Central memory CD8-positive, alpha-beta T cell (primary cell): ENCODE results near the gene PRMT2.
"Not testable (repeated sequence)": the region's sequence is repeated elsewhere in the genome, so short reads cannot be mapped to it uniquely, and the experiment has no call there.

Experiments
- ATAC-seq: fragments of 150-1000 bp; cut with Tn5 transposase; replicated peaks from 2 replicates; pipeline ENCODE4 v1.10.0; 2022; ENCODE audit warnings: mild to moderate bottlenecking, moderate FRiP score, moderate number of reproducible peaks; ENCODE audit not compliant: poor library complexity, severe bottlenecking; ENCODE audit errors: extremely low read depth
- DNase-seq, 2 donors: peaks; one replicate each; pipeline ENCODE4 v3.0.0; 2021; ENCODE audit warnings: low spot score in 2 of 2
- H3K27ac Mint-ChIP-seq: one replicate; pipeline ENCODE4 v1.8.0; 2022; ENCODE audit warnings: low read depth, mild to moderate bottlenecking, moderate library complexity, mixed read lengths
- H3K27me3 Mint-ChIP-seq: one replicate; pipeline ENCODE4 v1.8.0; 2022; ENCODE audit warnings: mixed read lengths
- H3K36me3 Mint-ChIP-seq: one replicate; pipeline ENCODE4 v1.8.0; 2022; ENCODE audit warnings: mild to moderate bottlenecking, moderate library complexity, mixed read lengths; ENCODE audit not compliant: insufficient read depth
- H3K4me1 Mint-ChIP-seq: one replicate; pipeline ENCODE4 v1.8.0; 2022; ENCODE audit warnings: mixed read lengths
- H3K4me3 Mint-ChIP-seq: one replicate; pipeline ENCODE4 v1.8.0; 2022; ENCODE audit warnings: mild to moderate bottlenecking, moderate library complexity, mixed read lengths
- H3K9me3 Mint-ChIP-seq: one replicate; pipeline ENCODE4 v1.8.0; 2022; ENCODE audit warnings: mixed read lengths

Gene PRMT2

DNA sequence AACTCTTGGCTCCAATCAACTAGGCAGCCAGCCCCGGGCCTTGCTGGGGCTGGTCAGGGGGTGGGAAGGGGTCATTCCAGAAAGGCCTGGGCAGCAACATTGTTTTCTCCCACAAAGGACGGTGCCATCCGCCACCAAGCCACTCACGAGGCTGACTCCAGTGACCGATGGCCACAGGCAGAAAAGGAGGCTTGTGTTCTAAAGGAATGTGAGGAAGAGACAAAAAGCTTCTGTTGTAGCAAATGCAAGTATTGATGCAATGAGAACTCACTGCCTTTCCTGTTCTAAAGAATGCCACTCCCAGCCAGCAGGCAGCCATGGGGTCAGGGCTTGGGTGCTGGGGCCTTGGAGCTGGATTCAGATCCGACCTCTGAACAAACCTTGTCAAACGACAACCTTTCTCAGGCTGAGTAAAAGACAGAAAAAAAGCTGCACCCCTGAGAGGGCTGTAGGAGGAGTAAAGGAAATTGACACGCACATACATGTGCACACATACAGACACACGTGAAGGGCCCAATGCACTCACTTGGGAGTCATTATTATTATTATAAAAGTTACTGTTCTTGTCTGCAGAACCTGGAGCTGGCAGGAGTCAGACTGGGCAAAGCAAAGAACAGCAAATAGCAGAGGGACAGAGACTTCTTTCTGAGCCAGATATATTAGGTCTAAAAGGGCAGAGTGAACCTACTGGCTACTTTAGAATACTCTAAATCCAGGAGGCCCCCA, 13.9 kb upstream of the PRMT2 start:
- ATAC-seq (peak; percentile 46), DNase-seq (no peak)
- Mint-ChIP-seq H3K36me3 (no peaks in the 10 kb centered on the region), H3K27ac (peak overlapping the region; percentile 95), H3K9me3 (no peaks in the 10 kb centered on the region), H3K4me1 (peaks cover 48% of the 10 kb centered on the region), H3K4me3 (peak overlapping the region; percentile 59), H3K27me3 (no peaks in the 10 kb centered on the region)

DNA sequence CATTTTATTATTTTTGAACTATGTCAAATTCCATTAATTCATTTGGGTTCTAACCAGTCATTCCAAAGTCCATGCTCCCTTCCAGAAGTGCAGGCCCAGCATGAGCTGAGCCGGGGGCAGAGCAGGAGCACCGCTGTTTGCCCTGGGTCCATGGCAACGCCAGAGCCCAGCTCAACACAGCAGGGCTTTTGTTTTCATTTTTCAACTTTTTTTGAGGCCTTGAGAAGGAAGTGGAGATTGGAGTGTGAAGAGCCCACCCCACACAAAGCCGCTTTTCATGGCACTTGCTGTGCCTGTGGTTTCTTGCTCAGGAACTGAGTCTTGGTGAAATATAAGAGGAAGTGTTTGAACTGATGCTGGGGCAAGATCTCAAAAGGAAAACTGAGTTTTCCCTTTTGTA, 13.2 kb upstream of the PRMT2 start:
- DNase-seq: peak in 1 of 2 donors; percentile 60
- H3K27ac Mint-ChIP-seq: peak overlapping the region; percentile 95
- peak overlapping the region; percentile 59 for H3K4me3 Mint-ChIP-seq
- H3K36me3 Mint-ChIP-seq: no peaks in the 10 kb centered on the region
- peaks cover 49% of the 10 kb centered on the region for H3K4me1 Mint-ChIP-seq
- no peaks in the 10 kb centered on the region for H3K27me3 Mint-ChIP-seq
- peak; percentile 92 for ATAC-seq
- H3K9me3 Mint-ChIP-seq: no peaks in the 10 kb centered on the region

DNA sequence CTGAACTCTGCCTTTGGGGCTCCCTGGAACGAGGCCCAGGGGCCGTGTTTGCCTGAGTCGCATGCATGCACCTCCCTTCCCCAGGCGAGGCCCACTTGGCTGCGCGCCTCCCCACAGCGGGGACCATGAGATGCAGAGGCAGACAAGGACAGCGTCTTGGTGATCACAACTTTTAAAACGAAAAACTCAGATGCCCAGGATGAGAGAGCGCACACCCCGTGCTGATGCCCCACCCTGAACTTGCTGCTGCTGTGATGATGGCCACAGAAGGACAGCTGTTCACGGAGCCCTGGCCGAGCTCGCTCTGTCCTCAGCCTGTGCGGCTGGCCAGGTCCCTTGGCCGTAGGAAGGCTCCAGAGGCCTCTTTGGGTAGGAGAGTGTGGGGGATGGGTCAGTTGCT, 11.4 kb upstream of the PRMT2 start:
- no peak for DNase-seq
- Mint-ChIP-seq H3K4me1 (peaks cover 49% of the 10 kb centered on the region), H3K9me3 (no peaks in the 10 kb centered on the region), H3K27me3 (no peaks in the 10 kb centered on the region), H3K27ac (no peak overlapping the region), H3K4me3 (no peak overlapping the region), H3K36me3 (no peaks in the 10 kb centered on the region)
- no peak for ATAC-seq

DNA sequence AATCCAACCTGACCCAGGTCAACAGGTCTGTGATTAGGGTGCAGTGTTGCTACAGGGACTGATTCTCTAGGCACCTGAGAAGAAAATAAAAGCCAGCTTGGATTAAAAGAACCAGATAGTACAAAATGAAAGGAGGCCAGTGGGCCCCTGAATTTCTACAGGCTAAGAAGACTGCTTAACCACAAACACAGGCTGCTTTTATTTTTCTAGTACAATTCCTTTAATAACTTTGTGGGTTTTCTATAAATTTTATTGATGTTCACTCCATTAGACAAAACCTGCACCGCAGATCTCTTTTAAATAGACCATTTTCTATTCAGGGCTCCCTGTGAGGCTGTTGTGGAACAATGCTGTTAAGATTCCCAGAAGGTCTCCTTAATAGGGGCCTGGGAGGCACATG, 9.7 kb upstream of the PRMT2 start:
- Mint-ChIP-seq H3K4me1 (peaks cover 35% of the 10 kb centered on the region), H3K36me3 (peaks cover 2% of the 10 kb centered on the region), H3K9me3 (no peaks in the 10 kb centered on the region), H3K27ac (no peak overlapping the region), H3K27me3 (peaks cover 7% of the 10 kb centered on the region), H3K4me3 (no peak overlapping the region)
- ATAC-seq (no peak), DNase-seq (no peak)

DNA sequence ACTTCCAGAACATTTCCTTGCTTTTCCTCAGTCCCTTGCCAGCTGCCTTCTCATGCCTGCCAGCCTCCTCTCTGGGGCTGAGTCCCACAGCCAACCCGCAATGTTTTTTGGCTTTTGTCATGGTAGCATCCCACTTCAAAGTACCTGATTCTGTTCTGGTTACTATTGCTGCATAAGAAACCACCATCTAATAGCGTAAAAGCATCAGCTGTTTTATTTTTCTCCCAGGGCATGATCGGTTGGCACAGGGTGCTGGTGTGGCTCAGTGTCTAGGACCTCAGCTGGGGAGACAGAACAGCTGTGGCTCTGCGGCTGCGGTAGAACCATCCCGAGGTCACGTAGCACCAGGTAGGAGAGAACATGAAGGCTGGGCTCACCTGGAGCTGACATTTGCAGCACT, 8.9 kb upstream of the PRMT2 start:
- H3K27ac Mint-ChIP-seq: peak overlapping the region; percentile 42
- H3K36me3 Mint-ChIP-seq: peaks cover 2% of the 10 kb centered on the region
- H3K9me3 Mint-ChIP-seq: no peaks in the 10 kb centered on the region
- DNase-seq: no peak
- H3K27me3 Mint-ChIP-seq: peaks cover 12% of the 10 kb centered on the region
- ATAC-seq: peak; percentile 31
- H3K4me3 Mint-ChIP-seq: peak overlapping the region; percentile 1
- peaks cover 28% of the 10 kb centered on the region for H3K4me1 Mint-ChIP-seq

DNA sequence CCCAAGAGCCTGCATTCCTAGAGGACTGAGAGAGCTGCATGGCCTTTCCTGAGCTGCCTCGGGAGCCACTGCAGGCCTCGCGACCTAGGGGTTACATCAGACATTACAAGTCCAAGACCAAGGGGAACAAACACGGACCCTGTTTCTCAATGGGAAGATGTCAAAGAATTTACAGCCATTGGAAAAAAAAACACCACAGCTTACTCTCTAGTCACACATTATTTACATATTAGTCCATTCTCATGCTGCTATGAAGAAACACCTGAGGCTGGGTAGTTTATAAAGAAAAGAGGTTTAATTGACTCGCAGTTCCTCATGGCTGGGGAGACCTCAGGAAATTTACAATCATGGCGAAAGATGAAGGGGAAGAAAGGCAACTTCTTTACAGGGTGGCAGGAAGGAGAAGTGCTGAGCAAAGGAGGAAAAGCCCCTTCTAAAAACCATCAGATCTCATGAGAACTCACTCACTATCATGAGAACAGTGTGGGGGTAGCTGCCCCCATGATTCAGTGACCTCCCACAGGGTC, 8.4 kb upstream of the PRMT2 start:
- ATAC-seq (no peak), DNase-seq (no peak)
- Mint-ChIP-seq H3K27ac (peak overlapping the region; percentile 42), H3K36me3 (peaks cover 2% of the 10 kb centered on the region), H3K4me3 (peak overlapping the region; percentile 1), H3K4me1 (peaks cover 23% of the 10 kb centered on the region), H3K9me3 (no peaks in the 10 kb centered on the region), H3K27me3 (peaks cover 12% of the 10 kb centered on the region)

DNA sequence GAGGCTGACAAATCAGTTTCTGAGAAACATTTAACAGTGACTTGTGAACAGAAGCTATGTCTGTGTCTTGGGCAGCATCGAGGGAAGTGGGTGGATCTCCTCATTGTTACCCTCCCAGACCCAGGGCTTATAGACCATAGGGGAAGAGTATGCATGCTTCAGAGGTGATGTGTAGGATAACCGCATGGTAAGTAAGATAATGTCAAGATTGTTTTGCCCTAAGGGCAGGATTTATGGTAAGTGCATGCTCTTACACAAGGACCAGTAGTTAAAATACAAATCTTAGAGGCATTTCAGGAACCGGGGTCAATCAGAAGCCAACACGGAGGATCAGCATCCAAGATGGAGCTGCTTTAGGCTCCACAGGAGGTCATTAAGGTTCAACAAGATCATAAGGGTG, 7.7 kb upstream of the PRMT2 start:
- Mint-ChIP-seq H3K36me3 (peaks cover 2% of the 10 kb centered on the region), H3K27ac (no peak overlapping the region), H3K27me3 (peaks cover 12% of the 10 kb centered on the region), H3K4me3 (no peak overlapping the region), H3K4me1 (peaks cover 16% of the 10 kb centered on the region), H3K9me3 (no peaks in the 10 kb centered on the region)
- DNase-seq (no peak), ATAC-seq (no peak)

DNA sequence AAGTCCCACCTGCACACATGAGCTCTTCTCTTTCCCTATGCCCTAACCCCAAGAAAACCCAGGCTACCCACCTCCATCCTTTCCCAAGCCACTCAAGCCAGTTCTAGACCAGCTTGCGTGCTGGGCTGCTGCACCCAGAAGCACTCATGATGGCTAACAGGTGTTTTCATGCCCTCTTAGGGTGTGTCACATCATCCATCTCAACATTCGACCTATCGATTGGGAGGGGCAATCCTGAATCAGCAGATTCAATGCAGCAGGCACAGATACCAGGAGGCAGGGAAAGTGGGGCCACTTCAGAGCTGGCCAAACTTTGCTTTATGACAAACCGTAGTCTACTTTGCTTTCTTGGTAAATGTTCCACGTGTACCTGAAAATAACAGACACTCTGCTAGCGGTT, 6.6 kb upstream of the PRMT2 start:
- Mint-ChIP-seq H3K27me3 (peaks cover 12% of the 10 kb centered on the region), H3K27ac (no peak overlapping the region), H3K36me3 (peaks cover 2% of the 10 kb centered on the region), H3K4me1 (peaks cover 11% of the 10 kb centered on the region), H3K9me3 (no peaks in the 10 kb centered on the region), H3K4me3 (no peak overlapping the region)
- DNase-seq (no peak), ATAC-seq (no peak)

DNA sequence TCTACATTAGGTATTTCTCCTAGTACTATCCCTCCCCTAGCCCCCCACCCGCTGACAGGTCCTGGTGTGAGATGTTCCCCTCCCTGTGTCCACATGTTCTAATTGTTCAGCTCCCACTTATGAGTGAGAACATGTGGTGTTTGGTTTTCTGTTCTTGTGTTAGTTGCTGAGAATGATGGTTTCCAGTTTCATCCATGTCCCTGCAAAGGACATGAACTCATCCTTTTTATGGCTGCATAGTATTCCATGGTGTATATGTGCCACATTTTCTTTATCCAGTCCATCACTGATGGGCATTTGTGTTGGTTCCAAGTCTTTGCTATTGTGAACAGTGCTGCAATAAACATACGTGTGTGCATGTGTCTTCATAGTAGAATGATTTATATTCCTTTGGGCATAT, 4.6 kb upstream of the PRMT2 start:
- Mint-ChIP-seq H3K36me3 (peaks cover 12% of the 10 kb centered on the region), H3K27me3 (peaks cover 12% of the 10 kb centered on the region), H3K4me1 (peaks cover 14% of the 10 kb centered on the region)
- H3K9me3 Mint-ChIP-seq, H3K4me3 Mint-ChIP-seq, H3K27ac Mint-ChIP-seq, ATAC-seq, DNase-seq: not testable (repeated sequence)

DNA sequence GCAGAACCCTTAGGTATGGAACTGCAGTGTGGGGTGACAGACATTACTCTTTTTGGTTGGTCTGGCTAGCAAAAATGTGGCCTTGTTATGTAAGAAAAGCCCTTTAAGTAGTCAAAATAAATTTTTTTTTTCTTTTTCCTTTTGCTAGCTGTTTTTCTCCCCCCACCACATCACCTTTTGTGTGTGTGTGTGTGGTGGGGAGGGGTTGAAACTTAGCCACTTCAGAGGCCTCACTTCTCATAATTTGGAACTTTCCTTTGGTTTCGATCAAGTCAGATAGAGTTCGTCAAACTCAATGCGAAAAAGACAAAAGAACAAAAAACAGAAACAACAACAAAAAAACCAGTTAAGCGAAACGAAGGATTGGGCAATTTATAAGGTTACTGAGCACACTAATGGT, 1.9 kb upstream of the PRMT2 start:
- Mint-ChIP-seq H3K27me3 (peaks cover 12% of the 10 kb centered on the region), H3K36me3 (peaks cover 16% of the 10 kb centered on the region)
- no peak for ATAC-seq

DNA sequence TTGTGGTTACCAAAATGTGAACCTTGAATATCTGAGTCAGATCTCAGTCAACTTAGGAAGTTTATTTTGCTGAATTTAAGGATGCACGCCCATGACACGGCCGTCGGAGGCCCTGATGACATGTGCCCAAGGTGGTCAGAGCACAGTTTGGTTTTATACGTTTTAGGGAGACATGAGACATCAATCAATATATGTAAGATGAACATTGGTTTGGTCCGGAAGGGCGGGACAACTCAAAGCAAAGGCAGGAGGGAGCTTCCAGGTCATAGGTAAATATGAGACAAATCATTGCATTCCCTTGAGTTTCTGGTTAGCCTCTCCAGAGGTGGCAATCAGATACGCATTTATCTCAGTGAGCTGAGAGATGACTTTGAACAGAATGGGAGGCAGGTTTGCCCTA, 1.0 kb upstream of the PRMT2 start:
- H3K36me3 Mint-ChIP-seq: peaks cover 18% of the 10 kb centered on the region
- H3K4me3 Mint-ChIP-seq: peak overlapping the region; percentile 90
- peak overlapping the region; percentile 96 for H3K27ac Mint-ChIP-seq
- peaks cover 12% of the 10 kb centered on the region for H3K27me3 Mint-ChIP-seq
- H3K9me3 Mint-ChIP-seq: no peaks in the 10 kb centered on the region
- DNase-seq (no peak), ATAC-seq (no peak)
- peaks cover 37% of the 10 kb centered on the region for H3K4me1 Mint-ChIP-seq

More for the DNA sequence above, 1.9 kb upstream of the PRMT2 start:
- H3K4me3 Mint-ChIP-seq: peak overlapping the region; percentile 36
- no peak for DNase-seq
- H3K4me1 Mint-ChIP-seq: peaks cover 29% of the 10 kb centered on the region
- no peaks in the 10 kb centered on the region for H3K9me3 Mint-ChIP-seq
- H3K27ac Mint-ChIP-seq: peak overlapping the region; percentile 26

DNA sequence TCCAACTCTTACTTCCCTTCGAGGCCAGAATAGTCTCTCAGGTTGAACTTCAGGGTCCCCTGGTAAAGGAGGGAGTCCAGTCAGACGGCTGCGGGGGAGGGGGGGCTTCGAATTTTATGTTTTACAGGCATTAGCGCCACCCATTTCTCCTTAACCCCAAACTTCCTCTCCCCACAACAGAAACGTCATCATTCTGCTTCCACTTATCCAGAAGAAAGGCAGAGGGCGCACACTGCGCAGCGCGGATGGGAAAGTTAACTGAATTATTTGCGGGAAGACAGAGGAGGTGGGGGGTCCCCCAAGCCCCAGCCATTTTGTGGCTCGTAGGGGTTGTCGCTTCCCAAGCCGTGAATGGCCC, 529 bp upstream of the PRMT2 start:
- Mint-ChIP-seq H3K27ac (peak overlapping the region; percentile 96), H3K27me3 (peaks cover 12% of the 10 kb centered on the region), H3K9me3 (no peaks in the 10 kb centered on the region), H3K36me3 (peaks cover 23% of the 10 kb centered on the region), H3K4me3 (peak overlapping the region; percentile 90), H3K4me1 (peaks cover 42% of the 10 kb centered on the region)
- ATAC-seq: peak; percentile 19
- no peak for DNase-seq

DNA sequence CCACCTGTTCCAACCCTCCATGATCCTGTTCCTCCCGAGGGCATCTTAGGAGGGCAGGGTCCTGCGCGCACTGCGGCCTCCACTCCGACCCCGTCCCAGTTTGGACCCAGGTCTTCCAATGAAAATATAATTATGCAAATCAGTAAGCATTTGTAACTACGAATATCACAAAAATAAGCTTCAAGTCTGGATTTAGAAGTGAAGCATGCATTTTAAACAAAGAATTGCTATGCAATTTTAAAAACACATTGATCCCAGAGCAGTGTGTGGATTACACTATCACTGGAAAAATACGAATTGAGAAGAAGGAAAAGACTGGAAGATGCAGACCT, 673 bp downstream of the PRMT2 start:
- no peak for DNase-seq
- H3K4me1 Mint-ChIP-seq: peaks cover 54% of the 10 kb centered on the region
- peak overlapping the region; percentile 96 for H3K27ac Mint-ChIP-seq
- no peak for ATAC-seq
- peaks cover 2% of the 10 kb centered on the region for H3K27me3 Mint-ChIP-seq
- no peaks in the 10 kb centered on the region for H3K9me3 Mint-ChIP-seq
- H3K36me3 Mint-ChIP-seq: peaks cover 32% of the 10 kb centered on the region
- H3K4me3 Mint-ChIP-seq: peak overlapping the region; percentile 90
